Measurements from ENCODE around the gene S100B.

The S100B gene

DNA sequence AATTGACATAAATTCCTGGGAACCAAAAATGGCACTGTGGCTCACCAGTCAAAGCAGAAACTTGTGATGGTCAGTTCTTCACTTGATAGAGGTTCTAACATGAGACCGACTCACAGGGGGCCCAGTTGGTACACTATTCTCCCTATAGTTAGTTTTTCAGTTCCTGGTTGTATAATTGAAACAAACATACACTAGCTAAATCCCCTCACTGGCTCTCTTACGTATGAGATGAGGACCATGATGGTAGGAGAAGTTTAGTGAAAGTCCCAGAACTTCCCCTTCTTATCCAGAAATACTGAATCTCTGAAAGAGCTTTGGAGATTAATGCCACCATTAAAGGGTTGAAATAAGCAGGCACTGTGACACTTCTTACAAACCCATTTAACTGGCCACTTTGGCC, 2.8 kb upstream of the S100B start:
- Histone ChIP-seq H3K9ac (ENCODE audit: low read length) (no peak overlapping the region), H3K36me3 (ENCODE audit: control insufficient read depth, insufficient read depth, low read length) (no peaks in the 10 kb centered on the region), H3K4me3 (ENCODE audit: low read length) (no peak overlapping the region), H3K4me1 (ENCODE audit: control insufficient read depth, insufficient read depth, low read length) (no peaks in the 10 kb centered on the region), H3K27me3 (ENCODE audit: control insufficient read depth, insufficient read depth, low read length) (no peaks in the 10 kb centered on the region), H3K27ac (ENCODE audit: low read depth, low read length) (no peak overlapping the region)

DNA sequence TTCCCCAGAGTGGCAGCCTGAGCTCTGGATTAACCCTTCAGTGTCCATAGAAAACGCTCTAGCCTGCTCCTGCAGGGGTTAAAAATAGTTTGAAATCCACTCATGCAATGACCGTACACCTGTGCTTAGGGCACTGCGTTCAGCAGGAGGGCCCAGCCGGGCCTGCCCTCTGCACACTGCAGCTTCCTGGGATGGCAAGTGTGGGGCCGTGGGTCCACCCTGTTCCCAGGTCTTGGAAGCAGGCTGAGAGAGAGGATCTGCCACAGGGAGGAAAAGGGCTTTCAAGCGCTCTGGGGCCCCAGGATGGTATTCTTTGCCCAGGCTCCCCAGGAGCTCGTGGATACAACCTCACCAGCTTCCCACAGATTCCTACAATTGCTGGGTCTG, 1.5 kb upstream of the S100B start:
- H3K9ac ChIP-seq (ENCODE audit: low read length) = no peak overlapping the region
- no peak overlapping the region for H3K27ac ChIP-seq (ENCODE audit: low read depth, low read length)
- H3K36me3 ChIP-seq (ENCODE audit: control insufficient read depth, insufficient read depth, low read length) = no peaks in the 10 kb centered on the region
- H3K27me3 ChIP-seq (ENCODE audit: control insufficient read depth, insufficient read depth, low read length) = no peaks in the 10 kb centered on the region
- no peaks in the 10 kb centered on the region for H3K4me1 ChIP-seq (ENCODE audit: control insufficient read depth, insufficient read depth, low read length)
- no peak overlapping the region for H3K4me3 ChIP-seq (ENCODE audit: low read length)

DNA sequence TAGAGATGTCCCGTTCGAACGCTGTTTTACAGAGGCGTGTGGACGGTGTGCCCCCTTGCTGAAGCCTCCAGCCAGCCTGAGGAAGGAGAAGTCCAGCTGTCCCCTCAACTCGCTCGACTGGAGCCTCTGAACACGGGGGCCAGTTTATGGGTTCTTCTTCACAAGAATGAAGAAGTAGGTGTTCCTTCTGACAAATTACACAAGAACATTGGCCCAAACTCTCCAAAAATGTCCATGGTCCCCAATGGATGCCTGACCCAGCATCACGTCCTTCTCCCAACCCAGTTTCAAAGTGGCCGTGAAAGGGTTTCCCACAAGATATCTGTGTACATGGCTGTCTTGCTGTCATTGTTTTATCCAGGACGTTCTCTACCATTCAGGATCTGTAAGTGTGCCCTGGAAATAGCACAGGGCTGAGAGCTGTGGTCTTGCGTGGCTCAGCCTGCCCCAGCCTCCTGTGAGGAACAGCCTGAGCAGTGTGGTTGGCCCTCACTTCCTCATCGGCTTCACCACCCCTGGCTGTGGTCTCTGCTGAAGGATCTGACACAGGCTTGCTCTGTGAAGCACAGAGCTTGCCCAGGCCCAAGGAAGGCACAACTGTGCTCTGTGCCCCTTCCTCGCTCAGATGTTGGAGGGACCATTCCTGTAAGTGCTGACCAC, 1.0 kb upstream of the S100B start:
- no peaks in the 10 kb centered on the region for H3K36me3 ChIP-seq (ENCODE audit: control insufficient read depth, insufficient read depth, low read length)

DNA sequence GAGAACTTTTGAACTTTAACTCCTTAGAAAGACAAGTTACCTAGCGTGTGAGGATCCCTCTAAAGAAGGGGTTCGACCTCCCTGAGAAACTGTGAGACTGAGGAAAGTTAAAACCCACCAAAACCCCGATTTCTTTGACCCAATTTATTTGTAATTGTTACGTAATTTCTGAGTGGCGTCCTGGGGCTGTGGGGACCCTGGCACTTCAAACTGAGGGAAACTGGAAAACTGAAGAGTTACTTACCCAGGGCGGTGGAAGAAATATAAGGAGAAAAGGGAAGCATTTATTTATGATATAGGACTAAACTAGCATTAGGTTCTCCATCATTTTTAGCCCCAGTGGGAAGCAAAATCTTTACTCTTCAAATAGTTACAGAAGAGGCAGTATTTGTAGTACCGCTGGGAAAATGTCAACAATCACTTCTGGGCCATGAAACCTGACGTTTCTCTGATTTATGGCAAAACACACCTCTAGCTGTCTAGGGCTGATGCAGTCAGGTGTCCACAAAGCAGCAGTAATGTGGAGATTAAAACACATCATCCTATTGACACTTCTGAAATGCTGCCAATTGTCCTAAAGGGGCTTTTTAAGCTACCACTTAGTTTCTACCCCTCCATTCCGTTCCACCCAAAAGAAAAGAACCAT, 430 bp downstream of the S100B start:
- H3K4me1 ChIP-seq (ENCODE audit: control insufficient read depth, insufficient read depth, low read length) = no peaks in the 10 kb centered on the region
- H3K36me3 ChIP-seq (ENCODE audit: control insufficient read depth, insufficient read depth, low read length) = no peaks in the 10 kb centered on the region
- no peaks in the 10 kb centered on the region for H3K27me3 ChIP-seq (ENCODE audit: control insufficient read depth, insufficient read depth, low read length)
- no peak overlapping the region for H3K4me3 ChIP-seq (ENCODE audit: low read length)
- H3K27ac ChIP-seq (ENCODE audit: low read depth, low read length) = peak overlapping the region; percentile 41
- H3K9ac ChIP-seq (ENCODE audit: low read length) = no peak overlapping the region

More for the DNA sequence above, 1.0 kb upstream of the S100B start:
- Histone ChIP-seq H3K4me3 (ENCODE audit: low read length) (no peak overlapping the region), H3K9ac (ENCODE audit: low read length) (no peak overlapping the region), H3K27me3 (ENCODE audit: control insufficient read depth, insufficient read depth, low read length) (no peaks in the 10 kb centered on the region), H3K4me1 (ENCODE audit: control insufficient read depth, insufficient read depth, low read length) (no peaks in the 10 kb centered on the region), H3K27ac (ENCODE audit: low read depth, low read length) (no peak overlapping the region)

DNA sequence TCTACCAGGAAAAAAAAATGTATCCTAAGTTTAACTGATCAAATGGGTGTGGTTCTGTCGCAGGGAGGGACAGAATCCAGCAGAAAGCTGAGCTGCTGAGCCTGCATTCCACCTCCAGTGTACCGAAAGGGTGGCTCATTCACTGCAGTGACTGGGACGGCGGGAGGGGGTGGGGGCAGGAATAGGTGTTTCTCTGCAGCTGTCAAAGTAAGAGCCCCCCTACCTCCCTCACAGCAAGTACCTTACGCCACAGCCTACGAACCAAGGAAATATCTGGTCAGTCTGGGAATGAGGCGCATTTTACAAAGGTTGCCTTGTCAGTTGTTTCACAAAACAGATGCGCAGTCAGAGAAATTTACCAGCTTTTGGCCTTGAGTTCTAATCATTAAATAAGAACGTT, 1.7 kb downstream of the S100B start:
- Histone ChIP-seq H3K4me3 (ENCODE audit: low read length) (no peak overlapping the region), H3K36me3 (ENCODE audit: control insufficient read depth, insufficient read depth, low read length) (no peaks in the 10 kb centered on the region), H3K9ac (ENCODE audit: low read length) (no peak overlapping the region), H3K27me3 (ENCODE audit: control insufficient read depth, insufficient read depth, low read length) (no peaks in the 10 kb centered on the region), H3K27ac (ENCODE audit: low read depth, low read length) (no peak overlapping the region), H3K4me1 (ENCODE audit: control insufficient read depth, insufficient read depth, low read length) (no peaks in the 10 kb centered on the region)

DNA sequence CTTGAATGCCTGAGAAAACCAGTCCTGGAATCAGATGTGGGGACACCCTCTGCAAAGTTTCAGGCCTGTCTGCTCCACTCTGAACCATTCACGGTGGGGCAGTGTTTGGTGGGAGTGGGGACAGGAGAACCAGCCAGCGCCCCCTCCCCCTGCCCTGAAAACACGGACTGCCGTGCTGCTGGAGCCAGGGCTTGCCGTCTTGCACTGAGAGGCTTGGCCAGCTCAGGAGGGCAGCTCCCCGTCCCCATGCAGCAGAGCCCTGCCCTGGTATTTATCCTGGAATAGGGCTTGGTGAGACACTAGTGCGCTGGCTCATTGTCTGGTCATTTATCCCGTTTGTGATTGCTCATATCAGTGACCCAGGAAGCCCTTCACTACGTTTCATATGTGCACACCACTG, 3.9 kb downstream of the S100B start:
- Histone ChIP-seq H3K27me3 (ENCODE audit: control insufficient read depth, insufficient read depth, low read length) (no peaks in the 10 kb centered on the region), H3K4me1 (ENCODE audit: control insufficient read depth, insufficient read depth, low read length) (no peaks in the 10 kb centered on the region), H3K27ac (ENCODE audit: low read depth, low read length) (no peak overlapping the region), H3K4me3 (ENCODE audit: low read length) (no peak overlapping the region), H3K36me3 (ENCODE audit: control insufficient read depth, insufficient read depth, low read length) (no peaks in the 10 kb centered on the region), H3K9ac (ENCODE audit: low read length) (no peak overlapping the region)

DNA sequence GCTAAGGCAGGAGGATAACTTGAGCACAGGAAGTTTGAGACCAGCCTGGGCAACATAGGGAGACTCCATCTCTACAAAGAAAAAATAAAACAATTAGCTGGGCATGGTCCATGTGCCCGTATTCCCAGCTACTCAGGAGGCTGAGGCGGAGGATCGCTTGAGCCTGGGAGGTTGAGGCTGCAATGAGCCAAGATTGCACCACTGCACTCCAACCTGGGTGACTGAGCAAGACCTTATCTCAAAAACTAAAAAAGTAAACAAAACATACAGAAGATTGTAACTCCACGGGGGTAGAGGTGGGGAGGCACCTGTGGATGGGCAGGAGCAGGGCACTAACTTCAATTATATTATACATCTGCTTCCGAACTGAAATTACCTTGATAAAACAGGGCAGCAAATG, 4.6 kb downstream of the S100B start:
- H3K4me1 ChIP-seq (ENCODE audit: control insufficient read depth, insufficient read depth, low read length) = no peaks in the 10 kb centered on the region
- no peak overlapping the region for H3K27ac ChIP-seq (ENCODE audit: low read depth, low read length)
- H3K9ac ChIP-seq (ENCODE audit: low read length) = no peak overlapping the region
- H3K27me3 ChIP-seq (ENCODE audit: control insufficient read depth, insufficient read depth, low read length) = no peaks in the 10 kb centered on the region
- H3K36me3 ChIP-seq (ENCODE audit: control insufficient read depth, insufficient read depth, low read length) = no peaks in the 10 kb centered on the region
- H3K4me3 ChIP-seq (ENCODE audit: low read length) = no peak overlapping the region

DNA sequence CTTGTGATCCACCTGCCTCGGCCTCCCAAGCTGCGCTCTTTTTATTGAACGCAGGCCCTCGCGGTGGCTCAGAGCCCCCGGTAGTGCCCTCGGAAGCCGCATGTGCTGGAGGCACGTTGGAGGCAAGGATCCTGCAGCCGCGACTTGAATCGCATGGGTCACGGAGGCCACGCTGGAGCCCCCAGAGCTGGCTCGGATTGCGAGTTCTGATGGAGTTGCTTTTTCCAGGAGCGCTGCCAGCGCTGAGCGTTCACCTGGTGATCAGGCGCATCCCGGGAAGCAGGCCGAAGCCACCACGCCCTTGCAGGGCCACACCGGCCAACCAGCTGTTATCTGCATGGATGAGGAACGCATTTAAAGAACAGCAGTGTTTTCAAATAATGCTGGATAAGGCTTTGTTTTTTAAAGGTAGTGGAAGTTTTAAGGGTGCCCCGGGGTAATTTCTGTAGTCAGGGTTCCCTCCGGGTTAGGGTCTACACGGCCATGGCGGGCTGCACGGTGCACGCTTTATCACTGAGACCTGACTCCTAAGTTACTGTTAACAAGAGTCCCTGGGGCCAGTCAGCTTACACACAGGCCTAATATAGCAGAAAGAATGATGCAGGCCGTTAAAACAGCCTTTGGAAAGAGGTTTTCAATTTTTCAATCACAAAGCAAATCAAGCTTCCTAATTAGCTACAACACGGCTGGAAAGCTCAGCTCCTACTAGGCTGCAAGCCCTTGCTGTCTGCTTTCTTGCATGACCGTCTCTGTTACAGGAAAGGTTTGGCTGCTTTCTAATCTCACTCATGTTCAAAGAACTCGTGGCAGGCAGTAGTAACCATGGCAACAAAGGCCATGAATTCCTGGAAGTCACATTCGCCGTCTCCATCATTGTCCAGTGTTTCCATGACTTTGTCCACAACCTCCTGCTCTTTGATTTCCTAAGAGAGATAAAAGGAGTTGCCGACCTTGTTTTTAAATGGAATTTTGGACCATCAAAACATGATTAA, 6.0 kb downstream of the S100B start:
- Histone ChIP-seq H3K4me3 (ENCODE audit: low read length) (no peak overlapping the region), H3K4me1 (ENCODE audit: control insufficient read depth, insufficient read depth, low read length) (no peaks in the 10 kb centered on the region), H3K27me3 (ENCODE audit: control insufficient read depth, insufficient read depth, low read length) (no peaks in the 10 kb centered on the region), H3K27ac (ENCODE audit: low read depth, low read length) (no peak overlapping the region), H3K9ac (ENCODE audit: low read length) (no peak overlapping the region), H3K36me3 (ENCODE audit: control insufficient read depth, insufficient read depth, low read length) (no peaks in the 10 kb centered on the region)

DNA sequence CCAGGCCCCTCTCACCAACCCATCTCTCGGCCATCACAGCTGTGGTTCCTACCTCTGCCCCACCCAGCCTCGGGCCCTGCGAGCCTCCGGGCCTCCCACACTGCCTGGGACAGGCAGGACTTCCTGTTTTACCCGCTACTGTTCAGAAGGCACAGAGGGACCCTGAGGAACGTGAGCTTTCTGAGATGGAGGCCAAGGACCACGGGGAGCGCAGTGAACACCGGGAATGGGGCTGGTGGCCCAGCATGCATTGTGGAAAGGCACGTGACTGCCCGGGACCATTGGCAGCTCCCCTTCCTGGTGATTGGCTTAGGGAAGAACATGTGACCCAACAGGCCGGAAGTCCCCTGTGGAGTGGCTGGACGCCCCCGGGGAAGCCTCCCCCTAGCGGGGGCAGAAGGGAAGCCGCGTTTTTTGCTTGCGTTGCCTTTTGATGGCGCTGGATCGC, 7.0 kb downstream of the S100B start:
- H3K27me3 ChIP-seq (ENCODE audit: control insufficient read depth, insufficient read depth, low read length) = no peaks in the 10 kb centered on the region
- H3K4me1 ChIP-seq (ENCODE audit: control insufficient read depth, insufficient read depth, low read length) = no peaks in the 10 kb centered on the region
- no peaks in the 10 kb centered on the region for H3K36me3 ChIP-seq (ENCODE audit: control insufficient read depth, insufficient read depth, low read length)
- H3K4me3 ChIP-seq (ENCODE audit: low read length) = no peak overlapping the region
- no peak overlapping the region for H3K27ac ChIP-seq (ENCODE audit: low read depth, low read length)
- H3K9ac ChIP-seq (ENCODE audit: low read length) = no peak overlapping the region

DNA sequence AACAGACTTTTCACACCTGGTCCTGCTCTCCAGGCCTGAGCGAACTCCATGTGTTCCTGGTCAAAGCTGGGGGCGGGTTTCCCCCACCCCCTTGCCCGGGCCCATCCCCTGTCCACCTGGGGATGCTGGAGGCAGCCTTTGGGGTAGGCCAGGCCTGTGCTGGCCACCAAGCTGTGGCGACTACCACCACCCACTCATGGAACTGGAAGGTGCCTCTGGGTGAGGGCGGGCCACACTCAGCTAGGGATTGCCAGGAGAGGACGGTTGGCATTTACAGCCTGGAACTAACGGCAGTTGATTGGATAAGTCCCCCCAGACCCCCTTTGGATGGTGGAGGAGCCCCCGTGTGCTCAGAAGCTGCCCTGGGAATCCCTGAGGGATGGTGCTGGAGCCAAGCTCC, 7.9 kb downstream of the S100B start:
- Histone ChIP-seq H3K27me3 (ENCODE audit: control insufficient read depth, insufficient read depth, low read length) (no peaks in the 10 kb centered on the region), H3K4me3 (ENCODE audit: low read length) (no peak overlapping the region), H3K27ac (ENCODE audit: low read depth, low read length) (no peak overlapping the region), H3K9ac (ENCODE audit: low read length) (no peak overlapping the region), H3K4me1 (ENCODE audit: control insufficient read depth, insufficient read depth, low read length) (no peaks in the 10 kb centered on the region), H3K36me3 (ENCODE audit: control insufficient read depth, insufficient read depth, low read length) (no peaks in the 10 kb centered on the region)

DNA sequence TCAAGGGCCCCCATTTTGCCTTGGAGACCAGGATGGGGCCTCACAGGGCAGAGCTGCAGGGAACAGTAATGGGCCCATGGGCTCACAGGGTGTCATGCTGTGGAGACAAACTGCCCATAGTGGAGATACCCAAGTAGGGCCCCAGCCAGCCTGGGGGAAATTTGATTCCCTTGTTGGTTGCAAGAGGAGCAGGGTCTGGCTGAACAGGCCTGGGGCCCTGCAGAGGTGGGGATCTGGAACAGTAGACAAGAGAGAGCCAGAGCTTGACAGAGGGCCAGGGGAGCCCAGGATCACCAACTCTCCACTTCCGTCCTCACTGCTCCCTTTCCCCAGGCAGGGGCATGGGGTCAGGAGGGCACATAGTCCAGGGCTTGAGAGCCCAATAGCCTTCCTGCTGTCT, 8.7 kb downstream of the S100B start:
- Histone ChIP-seq H3K9ac (ENCODE audit: low read length) (no peak overlapping the region), H3K27me3 (ENCODE audit: control insufficient read depth, insufficient read depth, low read length) (no peaks in the 10 kb centered on the region), H3K4me3 (ENCODE audit: low read length) (no peak overlapping the region), H3K27ac (ENCODE audit: low read depth, low read length) (no peak overlapping the region), H3K36me3 (ENCODE audit: control insufficient read depth, insufficient read depth, low read length) (no peaks in the 10 kb centered on the region), H3K4me1 (ENCODE audit: control insufficient read depth, insufficient read depth, low read length) (no peaks in the 10 kb centered on the region)

DNA sequence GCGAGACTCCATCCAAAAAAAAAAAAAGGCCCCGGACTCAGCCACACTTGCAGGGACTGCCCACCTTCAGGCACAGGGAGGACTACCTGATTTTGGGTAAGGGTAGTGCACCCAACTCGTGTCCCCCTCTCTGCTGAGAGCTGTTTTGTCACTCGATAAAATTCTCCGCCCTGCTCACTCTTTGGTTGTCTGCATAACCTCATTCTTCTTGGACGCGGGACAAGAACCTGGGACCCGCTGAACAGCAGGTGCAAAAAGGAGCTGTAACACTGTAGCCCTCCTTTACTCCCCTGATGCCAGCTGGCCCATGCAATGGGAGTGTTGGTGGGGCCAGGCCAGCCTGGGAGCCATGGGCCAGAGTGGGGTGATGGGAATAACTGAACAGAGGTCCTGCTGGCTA, 10.6 kb downstream of the S100B start:
- Histone ChIP-seq H3K27ac (ENCODE audit: low read depth, low read length) (no peak overlapping the region), H3K4me3 (ENCODE audit: low read length) (no peak overlapping the region), H3K9ac (ENCODE audit: low read length) (no peak overlapping the region), H3K27me3 (ENCODE audit: control insufficient read depth, insufficient read depth, low read length) (no peaks in the 10 kb centered on the region), H3K4me1 (ENCODE audit: control insufficient read depth, insufficient read depth, low read length) (no peaks in the 10 kb centered on the region), H3K36me3 (ENCODE audit: control insufficient read depth, insufficient read depth, low read length) (no peaks in the 10 kb centered on the region)

Data from rectal smooth muscle tissue (tissue), 1 donor.